ENCODE results near the gene NPHS1.
"Not testable (repeated sequence)": the region's sequence is repeated elsewhere in the genome, so short reads cannot be mapped to it uniquely, and the experiment has no call there.

Gene NPHS1, protein sequence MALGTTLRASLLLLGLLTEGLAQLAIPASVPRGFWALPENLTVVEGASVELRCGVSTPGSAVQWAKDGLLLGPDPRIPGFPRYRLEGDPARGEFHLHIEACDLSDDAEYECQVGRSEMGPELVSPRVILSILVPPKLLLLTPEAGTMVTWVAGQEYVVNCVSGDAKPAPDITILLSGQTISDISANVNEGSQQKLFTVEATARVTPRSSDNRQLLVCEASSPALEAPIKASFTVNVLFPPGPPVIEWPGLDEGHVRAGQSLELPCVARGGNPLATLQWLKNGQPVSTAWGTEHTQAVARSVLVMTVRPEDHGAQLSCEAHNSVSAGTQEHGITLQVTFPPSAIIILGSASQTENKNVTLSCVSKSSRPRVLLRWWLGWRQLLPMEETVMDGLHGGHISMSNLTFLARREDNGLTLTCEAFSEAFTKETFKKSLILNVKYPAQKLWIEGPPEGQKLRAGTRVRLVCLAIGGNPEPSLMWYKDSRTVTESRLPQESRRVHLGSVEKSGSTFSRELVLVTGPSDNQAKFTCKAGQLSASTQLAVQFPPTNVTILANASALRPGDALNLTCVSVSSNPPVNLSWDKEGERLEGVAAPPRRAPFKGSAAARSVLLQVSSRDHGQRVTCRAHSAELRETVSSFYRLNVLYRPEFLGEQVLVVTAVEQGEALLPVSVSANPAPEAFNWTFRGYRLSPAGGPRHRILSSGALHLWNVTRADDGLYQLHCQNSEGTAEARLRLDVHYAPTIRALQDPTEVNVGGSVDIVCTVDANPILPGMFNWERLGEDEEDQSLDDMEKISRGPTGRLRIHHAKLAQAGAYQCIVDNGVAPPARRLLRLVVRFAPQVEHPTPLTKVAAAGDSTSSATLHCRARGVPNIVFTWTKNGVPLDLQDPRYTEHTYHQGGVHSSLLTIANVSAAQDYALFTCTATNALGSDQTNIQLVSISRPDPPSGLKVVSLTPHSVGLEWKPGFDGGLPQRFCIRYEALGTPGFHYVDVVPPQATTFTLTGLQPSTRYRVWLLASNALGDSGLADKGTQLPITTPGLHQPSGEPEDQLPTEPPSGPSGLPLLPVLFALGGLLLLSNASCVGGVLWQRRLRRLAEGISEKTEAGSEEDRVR (N-terminal part only)

DNA sequence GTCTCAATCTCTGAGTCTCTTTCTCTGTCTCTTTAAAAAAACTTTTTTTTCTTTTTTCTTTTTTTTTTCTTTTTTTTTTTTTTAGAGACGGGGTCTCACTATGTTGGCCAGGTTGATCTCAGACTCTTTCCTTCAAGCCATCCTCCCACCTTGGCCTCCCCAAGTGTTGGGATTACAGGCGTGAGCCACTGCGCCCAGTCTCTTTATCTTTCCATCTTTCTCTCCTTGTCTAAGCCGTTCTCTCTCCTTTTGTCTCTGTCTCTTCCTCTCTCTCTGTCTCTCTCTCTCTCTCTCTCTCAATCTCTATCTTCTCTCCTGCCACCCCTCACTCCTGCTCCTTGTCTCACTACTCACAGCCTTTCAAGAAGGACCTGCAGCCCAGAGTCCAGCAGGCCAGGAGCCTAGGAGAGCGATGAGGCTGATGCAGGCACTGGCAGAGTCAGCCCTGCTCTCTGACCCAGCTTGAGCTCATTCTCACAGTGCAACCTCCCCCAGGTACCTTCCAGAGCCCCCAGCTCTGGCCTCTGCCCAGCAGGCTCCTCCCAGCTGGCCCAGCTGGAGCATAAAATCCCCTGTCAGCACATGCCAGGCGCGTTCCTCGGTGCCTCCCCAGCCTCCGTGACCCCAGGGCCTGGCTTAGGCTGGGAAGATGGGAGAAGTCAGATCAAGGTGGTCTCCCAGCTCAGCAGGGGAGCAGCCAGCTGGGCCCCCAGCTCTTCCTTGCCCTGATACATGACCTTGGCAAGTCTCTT lies at the start of gene NPHS1:
Gene NPHS1 (minus strand): TSS at position 476 of the 752 bp plus-strand sequence. CDS start 667 bp downstream, outside the sequence.
- no peak for DNase-seq (ENCODE audit: low read depth in 2 of 2)

DNA sequence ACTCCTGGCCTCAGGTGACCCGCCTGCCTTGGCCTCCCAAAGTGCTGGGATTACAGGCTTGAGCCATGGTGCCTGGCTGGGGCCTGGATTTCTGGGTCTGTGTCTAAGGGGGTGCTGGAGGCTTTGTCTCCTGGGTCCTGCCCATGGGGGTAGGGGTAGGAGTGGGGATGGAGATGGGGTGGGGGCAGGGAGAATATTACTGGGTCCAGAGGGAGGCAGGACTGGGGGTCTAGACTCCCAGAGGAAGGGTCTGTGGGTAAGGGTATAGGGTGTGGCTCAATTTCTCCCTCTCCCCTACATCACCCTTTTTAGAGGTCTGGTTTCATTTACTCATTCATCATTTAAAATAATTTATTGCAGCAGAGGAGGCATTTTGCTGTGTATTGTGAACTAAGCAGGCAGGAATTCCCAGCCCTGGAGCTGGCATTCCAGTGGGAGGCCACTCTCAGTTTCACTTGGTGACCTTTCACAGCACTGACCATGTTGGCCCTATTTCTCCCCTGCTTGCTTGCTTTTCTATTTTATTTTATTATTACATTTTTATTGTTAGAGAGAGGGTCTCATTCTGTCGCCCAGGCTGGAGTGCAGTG lies 48.8 kb upstream of the NPHS1 start:
- DNase-seq (ENCODE audit: low read depth in 2 of 2): no peak

DNA sequence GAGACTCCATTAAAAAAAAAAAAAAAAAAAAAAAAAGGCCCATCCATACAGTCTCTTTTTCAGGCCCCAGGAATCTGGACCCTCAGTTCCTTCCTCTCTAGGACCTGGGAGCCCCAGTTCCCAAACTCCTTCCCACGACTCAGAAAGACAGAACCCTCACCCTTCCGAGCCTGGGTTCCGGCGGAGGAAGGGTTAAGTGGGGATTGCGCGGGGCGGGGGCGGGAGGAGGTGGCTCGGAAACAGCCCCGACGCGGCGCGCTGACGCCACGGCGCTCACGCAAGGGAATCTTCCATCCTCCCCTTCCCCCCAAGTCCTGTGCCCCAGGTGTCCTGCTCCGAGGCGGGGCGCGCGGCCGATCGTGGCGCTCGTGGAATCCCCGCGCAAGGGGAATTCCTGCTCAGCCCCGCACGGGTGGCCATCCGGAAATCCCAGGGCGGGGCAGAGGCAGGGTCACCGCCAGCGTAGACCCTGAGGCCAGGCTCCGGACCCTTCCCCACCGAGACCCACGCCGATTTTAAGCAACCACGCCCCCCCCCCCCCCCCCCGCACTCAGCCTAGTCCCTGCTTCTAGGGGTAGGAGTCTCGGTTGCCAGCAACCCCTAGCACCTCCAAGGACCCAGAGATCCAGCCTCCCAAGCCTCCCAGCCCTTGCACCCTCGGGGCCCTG lies 47.4 kb upstream of the NPHS1 start:
- peak; percentile 76 to 79 for DNase-seq (ENCODE audit: low read depth in 2 of 2)

DNA sequence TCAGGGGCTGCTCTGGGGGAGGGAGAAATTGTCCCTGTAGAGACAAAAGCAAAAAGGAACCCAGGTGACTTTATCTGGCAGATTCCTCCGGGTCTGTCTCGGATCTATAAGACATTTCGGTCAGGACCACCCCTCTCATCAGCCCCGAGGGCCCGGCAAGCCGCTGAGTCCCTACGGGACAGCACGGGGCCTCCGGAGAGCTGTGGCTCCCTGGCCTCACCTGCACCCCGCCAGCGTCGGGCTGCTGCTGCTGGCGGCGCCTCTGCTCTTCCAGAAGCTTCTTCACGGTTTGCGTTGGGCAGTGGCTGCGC lies 46.1 kb upstream of the NPHS1 start:
- DNase-seq (ENCODE audit: low read depth in 2 of 2): no peak

DNA sequence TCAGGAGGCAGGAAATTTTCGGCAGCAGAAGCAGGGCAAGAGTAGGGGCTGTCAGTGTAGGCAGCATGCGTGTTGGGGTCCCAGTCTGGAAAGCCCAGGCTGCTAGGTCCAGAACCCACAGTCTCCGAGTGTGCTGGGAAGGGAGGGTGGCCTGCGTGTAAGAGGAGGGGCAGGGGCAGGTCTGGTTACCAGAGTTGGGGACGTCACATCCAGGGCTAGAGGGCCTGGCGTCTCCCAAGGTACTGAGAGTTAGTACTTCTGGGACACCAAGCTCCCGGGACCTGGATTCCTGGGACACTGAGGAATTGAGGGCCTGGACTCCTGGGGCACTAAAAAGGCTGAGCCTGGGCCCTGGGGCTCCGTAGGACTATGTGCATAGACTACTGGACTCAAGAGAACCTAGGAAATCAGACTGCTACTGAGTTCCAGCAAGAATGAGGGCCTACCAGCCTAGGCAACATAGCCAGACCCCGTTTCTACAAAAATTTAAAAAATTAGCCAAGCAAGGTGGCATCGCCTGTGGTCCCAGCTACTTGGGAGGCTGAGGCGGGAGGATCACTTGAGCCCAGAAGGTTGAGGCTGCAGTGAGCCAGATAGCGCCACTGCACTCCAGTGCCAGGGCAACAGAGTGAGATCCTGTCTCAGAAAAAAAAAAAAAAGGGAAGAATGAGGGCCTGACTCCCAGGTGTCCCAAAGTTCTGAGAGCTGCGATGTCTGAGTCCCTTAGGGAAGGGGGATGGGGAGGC lies 45.6 kb upstream of the NPHS1 start:
- DNase-seq (ENCODE audit: low read depth in 2 of 2): no peak

DNA sequence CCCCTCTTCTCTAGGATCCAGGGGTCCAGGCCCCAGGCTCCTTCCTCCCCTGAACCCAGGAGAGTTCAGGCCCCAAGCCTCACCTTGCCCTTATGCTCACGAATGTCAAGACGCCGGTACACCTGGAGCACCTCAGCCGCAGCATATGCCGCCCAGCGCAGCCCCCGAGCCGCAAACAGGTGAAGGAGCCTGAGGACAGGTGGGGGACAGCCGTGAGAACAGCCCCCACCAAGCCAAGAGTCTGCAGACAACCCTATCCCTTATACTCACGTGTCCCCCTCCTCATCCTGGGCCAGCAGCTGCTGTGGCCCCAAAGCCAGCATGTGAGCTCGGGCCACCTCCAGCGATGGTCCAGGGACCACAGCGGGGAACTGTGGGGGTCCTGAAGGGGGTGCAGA lies 44.3 kb upstream of the NPHS1 start:
- no peak for DNase-seq (ENCODE audit: low read depth in 2 of 2)

DNA sequence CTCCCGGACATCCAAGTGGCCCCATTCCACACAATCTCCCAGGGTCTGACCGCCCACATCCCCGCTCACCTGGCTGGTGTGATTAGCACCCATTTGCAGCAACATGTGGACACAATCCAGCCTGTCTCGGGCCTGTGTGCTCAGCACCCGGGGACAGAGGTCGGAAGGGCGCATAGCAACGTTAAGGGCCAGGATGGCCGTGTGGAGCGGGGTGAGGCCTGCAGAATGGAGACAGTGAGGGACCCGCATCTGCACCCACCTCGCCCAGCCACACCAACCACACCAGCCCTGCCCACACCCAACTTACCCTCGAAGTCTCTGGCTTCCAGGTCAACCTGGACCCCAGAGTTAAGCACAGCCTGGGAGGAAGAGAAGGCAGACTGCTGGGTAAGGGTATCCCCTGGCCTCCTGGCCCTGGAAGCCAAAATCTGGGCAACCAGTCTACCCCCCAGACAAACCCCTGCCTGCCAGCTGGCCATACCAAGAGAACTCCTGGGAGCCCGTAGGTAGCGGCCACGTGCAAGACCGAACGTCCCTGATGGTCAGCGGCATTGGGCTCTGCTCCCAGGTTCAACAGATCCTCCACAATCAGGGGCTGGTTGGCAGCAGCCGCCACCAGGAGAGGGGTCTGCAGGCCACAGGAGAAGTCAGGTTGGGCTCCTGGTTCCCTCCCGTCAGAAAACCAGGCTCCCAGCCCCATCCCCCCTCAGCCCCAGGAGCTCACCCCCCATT lies 43.8 kb upstream of the NPHS1 start:
- no peak for DNase-seq (ENCODE audit: low read depth in 2 of 2)

DNA sequence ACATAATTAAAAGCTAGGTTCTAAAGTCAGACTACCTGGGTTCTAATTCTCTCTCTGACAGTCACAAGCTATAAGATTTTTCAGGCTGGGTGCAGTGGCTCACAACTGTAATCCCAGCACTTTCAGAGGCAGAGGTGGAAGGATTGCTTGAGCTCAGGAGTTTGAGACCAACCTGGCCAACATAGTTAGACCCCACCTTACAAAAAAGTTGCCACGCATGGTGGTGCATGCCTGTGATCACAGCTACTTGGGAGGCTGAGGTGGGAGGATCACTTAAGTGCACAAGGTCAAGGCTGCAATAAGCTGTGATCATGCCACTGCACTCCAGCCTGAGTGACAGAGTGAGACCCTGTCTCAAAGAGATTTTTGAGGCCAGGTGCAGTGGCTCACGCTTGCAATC lies 42.0 kb upstream of the NPHS1 start:
- DNase-seq (ENCODE audit: low read depth in 2 of 2): no peak

DNA sequence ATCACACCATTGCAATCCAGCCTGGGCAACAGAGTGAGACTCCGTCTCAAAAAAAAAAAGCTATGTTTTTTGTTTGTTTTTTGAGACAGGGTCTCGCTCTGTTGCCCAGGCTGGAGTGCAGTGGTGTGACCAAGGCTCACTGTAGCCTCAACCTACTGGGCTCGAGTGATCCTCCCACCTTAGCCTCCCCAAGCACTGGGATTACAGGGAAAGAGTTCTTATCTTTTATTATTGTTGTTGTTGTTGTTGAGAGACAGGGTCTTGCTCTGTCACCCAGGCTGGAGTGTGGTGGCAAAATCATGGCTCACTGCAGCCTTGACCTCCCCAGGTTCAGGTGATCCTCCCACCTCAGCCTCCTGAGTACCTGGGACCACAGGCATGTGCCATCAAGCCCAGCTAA lies 39.5 kb upstream of the NPHS1 start:
- not testable (repeated sequence) for DNase-seq (ENCODE audit: low read depth in 2 of 2)

DNA sequence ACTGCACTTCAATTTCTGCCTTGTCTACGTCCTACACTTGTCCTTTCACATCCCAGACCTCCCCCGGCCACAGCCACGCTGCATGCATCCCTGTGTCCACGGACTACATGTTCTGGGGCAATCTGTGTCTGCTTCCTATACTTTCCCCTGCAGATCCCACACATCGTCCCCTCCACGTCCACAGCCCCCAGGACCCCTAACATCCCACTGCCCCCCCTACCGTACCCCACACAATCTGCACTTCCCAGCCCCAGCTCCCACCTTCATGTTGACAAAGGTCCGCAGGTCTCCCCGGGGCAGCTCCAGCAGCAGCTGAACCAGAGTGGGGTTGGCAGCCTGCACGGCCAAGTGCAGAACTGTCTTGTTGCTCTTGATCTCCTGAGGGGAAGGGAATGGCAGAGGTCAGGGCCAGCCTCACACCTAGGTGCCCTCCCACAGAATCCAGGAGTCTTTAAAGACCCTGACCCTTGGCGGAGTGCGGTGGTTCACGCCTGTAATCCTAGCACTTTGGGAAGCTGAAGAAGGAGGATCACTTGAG lies 37.9 kb upstream of the NPHS1 start:
- DNase-seq (ENCODE audit: low read depth in 2 of 2): no peak

DNA sequence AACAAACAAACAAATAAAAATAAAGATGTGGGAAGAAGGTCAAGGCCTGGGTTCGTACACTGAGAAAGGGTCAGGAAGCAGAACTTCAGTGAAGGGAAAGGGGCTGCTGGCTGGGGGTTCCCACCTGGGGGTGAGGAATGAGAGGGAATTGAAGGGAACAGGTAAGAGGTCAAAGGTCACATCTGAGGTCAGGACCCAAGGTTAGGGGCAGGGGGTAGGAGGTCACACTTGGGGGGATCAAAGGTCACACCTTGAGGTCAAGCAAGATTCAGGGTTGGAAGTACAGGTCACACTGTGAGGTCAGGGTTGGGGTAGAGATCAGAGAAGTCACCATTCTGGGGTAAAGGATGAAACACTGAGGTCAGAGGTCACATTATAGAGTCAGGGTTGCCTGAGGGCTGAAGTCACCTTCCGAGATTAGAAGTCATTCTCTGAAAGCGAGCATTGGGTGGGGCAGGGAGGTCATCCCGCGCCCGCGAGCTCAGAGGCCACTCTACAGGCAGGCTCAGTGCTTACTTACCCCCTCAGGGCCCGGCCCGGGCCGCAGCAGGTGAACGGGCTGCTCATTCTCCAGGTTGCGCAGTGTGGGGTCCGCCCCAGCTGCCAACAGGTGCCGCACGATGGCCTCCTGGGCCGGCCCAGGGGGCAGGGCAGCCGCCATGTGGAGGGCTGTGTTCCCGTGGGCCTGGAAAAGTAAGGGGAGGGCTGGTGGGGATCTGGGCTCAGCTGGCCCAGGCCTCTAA lies 37.2 kb upstream of the NPHS1 start:
- DNase-seq (ENCODE audit: low read depth in 2 of 2): no peak

DNA sequence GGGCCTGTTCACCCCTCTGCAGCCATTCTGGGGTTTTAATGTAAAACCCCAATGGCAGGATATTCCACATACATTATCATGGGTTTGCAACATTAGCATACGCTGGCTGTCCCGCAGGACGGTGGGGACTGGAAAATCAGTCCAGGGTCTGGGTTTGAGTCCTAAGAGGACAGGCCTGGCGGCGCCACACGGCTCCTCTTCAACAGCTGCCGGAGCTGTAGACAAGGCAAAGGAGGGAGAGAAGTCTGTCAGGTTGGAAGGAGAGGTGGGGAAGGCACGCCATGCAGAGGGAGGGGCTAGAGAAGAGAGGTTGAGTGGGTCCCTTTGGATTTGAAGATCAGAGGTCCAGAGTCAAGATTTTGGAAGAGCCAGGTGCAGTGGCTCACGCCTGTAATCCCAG lies 36.1 kb upstream of the NPHS1 start:
- no peak for DNase-seq (ENCODE audit: low read depth in 2 of 2)

DNA sequence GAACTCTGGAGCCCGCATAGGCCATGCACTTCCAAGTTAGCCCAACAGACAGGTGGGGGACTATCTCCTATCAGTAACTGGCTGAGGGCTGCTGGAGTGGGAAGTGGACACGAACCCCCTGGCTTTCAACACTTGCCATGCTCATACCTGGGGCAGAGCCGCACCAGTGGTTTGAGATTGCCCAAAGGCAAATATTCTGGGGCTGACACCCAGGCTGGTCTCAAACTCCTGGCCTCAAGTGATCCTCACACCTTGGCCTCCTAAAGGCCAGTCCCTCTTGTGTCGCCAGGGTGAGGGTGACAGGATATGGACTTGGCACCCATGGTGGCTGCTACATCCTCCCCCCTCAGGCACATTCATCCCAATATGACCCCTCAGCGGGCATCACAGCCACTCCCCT lies 34.9 kb upstream of the NPHS1 start:
- DNase-seq (ENCODE audit: low read depth in 2 of 2): no peak

DNA sequence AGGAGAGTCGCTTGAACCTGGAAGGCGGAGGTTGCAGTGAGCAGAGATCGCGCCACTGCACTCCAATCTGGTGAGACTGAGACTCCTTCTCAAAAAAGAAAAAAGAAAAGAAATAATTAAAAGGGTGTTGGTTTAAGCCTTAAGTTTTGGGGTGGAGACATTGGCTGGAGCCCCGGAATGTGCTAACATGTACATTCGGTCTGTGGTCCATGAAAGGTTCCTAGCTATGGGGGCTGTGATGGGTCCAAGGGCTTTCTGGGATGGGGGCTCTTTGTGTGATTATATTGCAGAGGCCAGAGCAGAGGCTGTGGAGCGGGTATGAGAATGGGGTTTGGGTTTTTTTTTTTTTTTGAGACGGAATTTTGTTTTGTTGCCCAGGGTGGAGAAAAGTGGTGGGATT lies 33.6 kb upstream of the NPHS1 start:
- DNase-seq (ENCODE audit: low read depth in 2 of 2): no peak

DNA sequence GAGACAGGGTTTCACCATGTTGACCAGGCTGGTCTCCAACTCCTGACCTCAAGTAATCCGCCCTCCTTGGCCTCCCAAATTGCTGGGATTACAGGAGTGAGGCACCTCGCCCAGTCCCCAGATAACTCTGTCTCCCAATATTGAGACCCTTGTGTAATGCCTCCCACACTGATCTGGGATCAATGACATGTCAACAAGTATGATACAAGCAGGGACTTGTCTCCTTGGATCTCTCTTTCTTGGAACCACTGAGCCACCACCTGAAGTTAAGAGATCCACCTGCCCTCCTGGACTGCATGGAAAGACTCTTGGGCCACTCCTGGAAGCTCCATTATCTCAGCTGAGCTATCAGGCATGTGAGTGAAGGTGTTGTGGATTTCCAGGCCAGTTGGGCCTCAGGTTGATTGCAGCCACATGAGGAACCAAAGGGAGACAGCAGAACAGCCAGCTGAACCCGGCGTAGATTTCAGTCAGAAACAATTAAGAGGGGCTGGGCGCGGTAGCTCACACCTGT lies 33.0 kb upstream of the NPHS1 start:
- no peak for DNase-seq (ENCODE audit: low read depth in 2 of 2)

DNA sequence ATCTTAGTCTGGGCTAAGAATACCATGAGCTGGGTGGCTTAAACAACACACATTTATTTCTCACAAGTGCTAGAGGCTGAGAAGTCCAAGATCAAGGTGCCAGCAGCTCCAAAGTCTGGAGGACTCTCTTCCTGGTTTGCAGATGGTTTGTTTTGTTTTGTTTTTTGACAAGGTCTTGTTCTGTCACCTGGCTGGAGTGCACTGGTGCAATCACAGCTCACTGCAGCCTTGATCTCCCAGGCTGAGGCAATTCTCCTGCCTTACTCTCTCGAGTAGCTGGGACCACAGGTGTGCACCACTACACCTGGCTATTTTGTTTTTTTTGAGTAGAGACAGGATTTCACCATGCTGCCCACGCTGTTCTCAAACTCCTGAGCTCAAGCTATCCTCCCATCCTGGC lies 31.6 kb upstream of the NPHS1 start:
- DNase-seq (ENCODE audit: low read depth in 2 of 2): no peak

DNA sequence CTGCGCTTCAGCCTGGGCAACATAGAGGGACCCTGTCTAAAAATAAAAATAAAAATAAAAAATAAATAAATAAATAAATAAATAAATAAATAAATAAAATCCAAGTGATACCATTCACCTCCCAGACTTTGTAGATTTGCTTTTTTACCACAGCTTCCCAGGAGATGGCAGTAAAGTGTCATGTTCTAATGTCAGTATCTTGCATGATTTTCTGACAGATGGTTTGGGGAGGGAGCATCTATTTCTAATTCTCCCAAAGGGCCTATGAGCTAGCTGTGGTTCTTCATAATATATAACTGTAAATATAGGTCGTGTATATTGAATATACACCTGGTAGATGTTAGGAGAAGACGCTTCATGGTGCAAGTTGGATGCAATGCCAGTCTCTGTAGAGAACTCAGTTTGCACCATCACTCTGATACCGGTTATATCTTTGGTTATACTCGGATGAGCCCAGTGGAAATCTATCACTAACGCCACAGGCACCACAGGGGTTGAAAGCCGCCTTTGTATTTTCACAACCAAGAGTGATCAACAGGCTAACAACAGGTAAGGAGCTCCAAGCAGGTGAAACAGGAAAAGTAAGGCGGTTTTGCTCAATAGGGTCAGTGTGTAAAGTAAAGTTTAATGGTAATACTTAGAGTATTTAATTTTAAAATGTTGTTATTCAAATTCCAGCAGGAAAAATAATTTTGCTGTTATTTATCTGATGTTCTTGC lies 30.0 kb upstream of the NPHS1 start:
- DNase-seq (ENCODE audit: low read depth in 2 of 2): no peak
